ENCODE results near the gene BMERB1. TPM values are rescaled to one million over a fixed set of nuclear protein-coding genes. Genes with fewer than 3 reads are reported as not detected.
A peak's percentile ranks its signal among the peaks of the same experiment; 100 is the strongest.

BMERB1 gene
- total RNA-seq, 1 experiment from 2014 or later, result 13.6 TPM

DNA sequence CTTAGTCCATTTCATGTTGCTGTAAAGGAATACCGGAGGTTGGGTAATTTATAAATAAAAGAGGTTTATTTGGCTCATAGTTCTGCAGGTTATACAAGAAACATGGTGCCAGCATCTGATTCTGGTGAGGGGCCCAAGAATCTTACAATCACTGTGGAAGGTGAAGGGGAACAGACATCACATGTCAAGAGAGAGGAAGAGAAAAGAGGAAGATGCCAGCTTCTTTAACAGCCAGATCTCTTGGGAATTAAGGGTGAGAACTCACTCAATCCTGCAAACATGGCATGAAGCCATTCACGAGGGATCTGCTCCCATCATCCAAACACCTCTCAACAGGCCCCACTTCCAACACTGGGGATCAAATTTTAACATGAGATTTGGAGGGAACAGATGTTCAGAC lies 49.5 kb downstream of the BMERB1 start:
- no peak overlapping the region for H3K4me3 Mint-ChIP-seq
- no peak for ATAC-seq
- ChIA-PET CTCF (interaction anchor here (0.6 kb wide), 2 partner anchors 24 to 66 kb away, joined by 3 read pairs; no protein-coding TSS in a partner anchor), POLR2A (no interaction called here)
- no peak overlapping the region for H3K27ac Mint-ChIP-seq
- H3K4me1 Mint-ChIP-seq, result peaks cover 6% of the 10 kb centered on the region
- H3K27me3 Mint-ChIP-seq (ENCODE audit: low read depth), result no peaks in the 10 kb centered on the region
- H3K9me3 Mint-ChIP-seq, result no peaks in the 10 kb centered on the region
- TF ChIP-seq HMGA2 (CRISPR knock-in tag; IDR thresholded peaks at IDR 0.05) (no peak), GRHL2 (CRISPR knock-in tag; IDR thresholded peaks at IDR 0.05; ENCODE audit: insufficient replicate concordance, severe bottlenecking) (no peak), CBFB (CRISPR knock-in tag; IDR thresholded peaks at IDR 0.05; ENCODE audit: low read depth) (no peak), TEAD4 (CRISPR knock-in tag; IDR thresholded peaks at IDR 0.05) (no peak), SOX15 (CRISPR knock-in tag; IDR thresholded peaks at IDR 0.05) (no peak), NR1H2 (CRISPR knock-in tag; IDR thresholded peaks at IDR 0.05) (no peak), IRF2 (CRISPR knock-in tag; IDR thresholded peaks at IDR 0.05; ENCODE audit: borderline replicate concordance, low read depth) (no peak), ZNF219 (CRISPR knock-in tag; IDR thresholded peaks at IDR 0.05; ENCODE audit: borderline replicate concordance) (no peak), SMAD4 (CRISPR knock-in tag; IDR thresholded peaks at IDR 0.05) (no peak), SP1 (CRISPR knock-in tag; conservative IDR thresholded peaks at IDR 0.05) (no peak), GTF2I (CRISPR knock-in tag; conservative IDR thresholded peaks at IDR 0.05) (no peak)
- TF ChIP-seq, protein P1, sequence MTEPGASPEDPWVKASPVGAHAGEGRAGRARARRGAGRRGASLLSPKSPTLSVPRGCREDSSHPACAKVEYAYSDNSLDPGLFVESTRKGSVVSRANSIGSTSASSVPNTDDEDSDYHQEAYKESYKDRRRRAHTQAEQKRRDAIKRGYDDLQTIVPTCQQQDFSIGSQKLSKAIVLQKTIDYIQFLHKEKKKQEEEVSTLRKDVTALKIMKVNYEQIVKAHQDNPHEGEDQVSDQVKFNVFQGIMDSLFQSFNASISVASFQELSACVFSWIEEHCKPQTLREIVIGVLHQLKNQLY (CRISPR knock-in tag; IDR thresholded peaks at IDR 0.05), result no peak
- TF ChIP-seq, protein P2, sequence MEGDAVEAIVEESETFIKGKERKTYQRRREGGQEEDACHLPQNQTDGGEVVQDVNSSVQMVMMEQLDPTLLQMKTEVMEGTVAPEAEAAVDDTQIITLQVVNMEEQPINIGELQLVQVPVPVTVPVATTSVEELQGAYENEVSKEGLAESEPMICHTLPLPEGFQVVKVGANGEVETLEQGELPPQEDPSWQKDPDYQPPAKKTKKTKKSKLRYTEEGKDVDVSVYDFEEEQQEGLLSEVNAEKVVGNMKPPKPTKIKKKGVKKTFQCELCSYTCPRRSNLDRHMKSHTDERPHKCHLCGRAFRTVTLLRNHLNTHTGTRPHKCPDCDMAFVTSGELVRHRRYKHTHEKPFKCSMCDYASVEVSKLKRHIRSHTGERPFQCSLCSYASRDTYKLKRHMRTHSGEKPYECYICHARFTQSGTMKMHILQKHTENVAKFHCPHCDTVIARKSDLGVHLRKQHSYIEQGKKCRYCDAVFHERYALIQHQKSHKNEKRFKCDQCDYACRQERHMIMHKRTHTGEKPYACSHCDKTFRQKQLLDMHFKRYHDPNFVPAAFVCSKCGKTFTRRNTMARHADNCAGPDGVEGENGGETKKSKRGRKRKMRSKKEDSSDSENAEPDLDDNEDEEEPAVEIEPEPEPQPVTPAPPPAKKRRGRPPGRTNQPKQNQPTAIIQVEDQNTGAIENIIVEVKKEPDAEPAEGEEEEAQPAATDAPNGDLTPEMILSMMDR (IDR thresholded peaks at IDR 0.05), result no peak
- TF ChIP-seq, protein P3, sequence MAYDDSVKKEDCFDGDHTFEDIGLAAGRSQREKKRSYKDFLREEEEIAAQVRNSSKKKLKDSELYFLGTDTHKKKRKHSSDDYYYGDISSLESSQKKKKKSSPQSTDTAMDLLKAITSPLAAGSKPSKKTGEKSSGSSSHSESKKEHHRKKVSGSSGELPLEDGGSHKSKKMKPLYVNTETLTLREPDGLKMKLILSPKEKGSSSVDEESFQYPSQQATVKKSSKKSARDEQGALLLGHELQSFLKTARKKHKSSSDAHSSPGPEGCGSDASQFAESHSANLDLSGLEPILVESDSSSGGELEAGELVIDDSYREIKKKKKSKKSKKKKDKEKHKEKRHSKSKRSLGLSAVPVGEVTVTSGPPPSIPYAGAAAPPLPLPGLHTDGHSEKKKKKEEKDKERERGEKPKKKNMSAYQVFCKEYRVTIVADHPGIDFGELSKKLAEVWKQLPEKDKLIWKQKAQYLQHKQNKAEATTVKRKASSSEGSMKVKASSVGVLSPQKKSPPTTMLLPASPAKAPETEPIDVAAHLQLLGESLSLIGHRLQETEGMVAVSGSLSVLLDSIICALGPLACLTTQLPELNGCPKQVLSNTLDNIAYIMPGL (CRISPR knock-in tag; IDR thresholded peaks at IDR 0.05), result no peak
- DNase-seq (ENCODE audit: low spot score), result no peak
- H3K36me3 Mint-ChIP-seq, result no peaks in the 10 kb centered on the region

DNA sequence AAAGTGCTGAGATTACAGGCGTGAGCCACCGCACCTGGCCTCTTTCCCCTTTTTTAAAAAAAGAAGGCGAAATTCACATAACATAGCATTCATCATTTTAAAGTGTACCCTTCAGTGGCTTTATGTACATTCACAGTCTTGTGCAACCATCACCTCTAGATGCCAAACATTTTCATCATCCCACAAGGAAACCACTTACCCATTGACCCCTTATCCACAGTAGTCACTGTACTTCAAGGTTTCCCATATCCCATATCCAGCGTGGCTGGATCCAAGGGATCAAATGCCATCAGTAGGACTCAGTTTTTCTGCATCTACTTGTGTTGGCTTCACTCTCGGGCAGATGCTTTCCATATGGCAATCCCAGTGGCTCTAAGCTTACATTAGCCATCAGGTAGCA lies 50.3 kb downstream of the BMERB1 start:
- Mint-ChIP-seq H3K27me3 (ENCODE audit: low read depth) (no peaks in the 10 kb centered on the region), H3K27ac (no peak overlapping the region), H3K4me1 (peaks cover 8% of the 10 kb centered on the region), H3K9me3 (no peaks in the 10 kb centered on the region), H3K4me3 (no peak overlapping the region), H3K36me3 (no peaks in the 10 kb centered on the region)
- ChIA-PET POLR2A (no interaction called here), CTCF (no interaction called here)
- ATAC-seq (no peak), DNase-seq (ENCODE audit: low spot score) (no peak)
- TF ChIP-seq, protein P4, sequence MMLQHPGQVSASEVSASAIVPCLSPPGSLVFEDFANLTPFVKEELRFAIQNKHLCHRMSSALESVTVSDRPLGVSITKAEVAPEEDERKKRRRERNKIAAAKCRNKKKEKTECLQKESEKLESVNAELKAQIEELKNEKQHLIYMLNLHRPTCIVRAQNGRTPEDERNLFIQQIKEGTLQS (CRISPR knock-in tag; conservative IDR thresholded peaks at IDR 0.05), result no peak
- peak; percentile 84 for TF ChIP-seq GABPB1 (CRISPR knock-in tag; IDR thresholded peaks at IDR 0.05)

DNA sequence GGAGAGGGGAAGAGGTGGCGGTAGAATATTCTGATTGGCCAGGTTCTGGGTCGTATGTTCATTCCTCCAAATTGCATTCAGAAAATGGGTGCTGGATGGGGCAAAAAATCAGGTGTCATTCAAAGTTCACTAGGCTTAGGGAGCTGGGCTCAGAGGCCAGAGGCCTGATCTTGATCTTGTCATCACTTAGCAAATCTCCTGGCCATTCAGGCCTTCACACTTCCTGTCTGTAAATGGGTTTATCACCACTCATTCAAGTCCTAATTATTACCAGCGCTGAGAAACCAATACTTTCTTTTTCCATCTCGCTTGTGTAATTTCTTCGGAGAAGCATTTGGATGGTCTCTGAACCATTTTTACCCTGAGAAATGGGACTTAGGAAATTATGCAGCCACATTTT lies 50.8 kb downstream of the BMERB1 start:
- ChIA-PET CTCF (no interaction called here), POLR2A (no interaction called here)
- Mint-ChIP-seq H3K27me3 (ENCODE audit: low read depth) (no peaks in the 10 kb centered on the region), H3K4me3 (no peak overlapping the region), H3K4me1 (peaks cover 8% of the 10 kb centered on the region), H3K9me3 (no peaks in the 10 kb centered on the region), H3K36me3 (no peaks in the 10 kb centered on the region), H3K27ac (no peak overlapping the region)
- ATAC-seq (no peak), DNase-seq (ENCODE audit: low spot score) (no peak)
- TF ChIP-seq, protein P5, sequence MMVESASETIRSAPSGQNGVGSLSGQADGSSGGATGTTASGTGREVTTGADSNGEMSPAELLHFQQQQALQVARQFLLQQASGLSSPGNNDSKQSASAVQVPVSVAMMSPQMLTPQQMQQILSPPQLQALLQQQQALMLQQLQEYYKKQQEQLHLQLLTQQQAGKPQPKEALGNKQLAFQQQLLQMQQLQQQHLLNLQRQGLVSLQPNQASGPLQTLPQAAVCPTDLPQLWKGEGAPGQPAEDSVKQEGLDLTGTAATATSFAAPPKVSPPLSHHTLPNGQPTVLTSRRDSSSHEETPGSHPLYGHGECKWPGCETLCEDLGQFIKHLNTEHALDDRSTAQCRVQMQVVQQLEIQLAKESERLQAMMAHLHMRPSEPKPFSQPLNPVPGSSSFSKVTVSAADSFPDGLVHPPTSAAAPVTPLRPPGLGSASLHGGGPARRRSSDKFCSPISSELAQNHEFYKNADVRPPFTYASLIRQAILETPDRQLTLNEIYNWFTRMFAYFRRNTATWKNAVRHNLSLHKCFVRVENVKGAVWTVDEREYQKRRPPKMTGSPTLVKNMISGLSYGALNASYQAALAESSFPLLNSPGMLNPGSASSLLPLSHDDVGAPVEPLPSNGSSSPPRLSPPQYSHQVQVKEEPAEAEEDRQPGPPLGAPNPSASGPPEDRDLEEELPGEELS (CRISPR knock-in tag; IDR thresholded peaks at IDR 0.05), result no peak
- TF ChIP-seq JUN (CRISPR knock-in tag; IDR thresholded peaks at IDR 0.05) (no peak), RORB (CRISPR knock-in tag; IDR thresholded peaks at IDR 0.05) (no peak)
- TF ChIP-seq, protein P6, sequence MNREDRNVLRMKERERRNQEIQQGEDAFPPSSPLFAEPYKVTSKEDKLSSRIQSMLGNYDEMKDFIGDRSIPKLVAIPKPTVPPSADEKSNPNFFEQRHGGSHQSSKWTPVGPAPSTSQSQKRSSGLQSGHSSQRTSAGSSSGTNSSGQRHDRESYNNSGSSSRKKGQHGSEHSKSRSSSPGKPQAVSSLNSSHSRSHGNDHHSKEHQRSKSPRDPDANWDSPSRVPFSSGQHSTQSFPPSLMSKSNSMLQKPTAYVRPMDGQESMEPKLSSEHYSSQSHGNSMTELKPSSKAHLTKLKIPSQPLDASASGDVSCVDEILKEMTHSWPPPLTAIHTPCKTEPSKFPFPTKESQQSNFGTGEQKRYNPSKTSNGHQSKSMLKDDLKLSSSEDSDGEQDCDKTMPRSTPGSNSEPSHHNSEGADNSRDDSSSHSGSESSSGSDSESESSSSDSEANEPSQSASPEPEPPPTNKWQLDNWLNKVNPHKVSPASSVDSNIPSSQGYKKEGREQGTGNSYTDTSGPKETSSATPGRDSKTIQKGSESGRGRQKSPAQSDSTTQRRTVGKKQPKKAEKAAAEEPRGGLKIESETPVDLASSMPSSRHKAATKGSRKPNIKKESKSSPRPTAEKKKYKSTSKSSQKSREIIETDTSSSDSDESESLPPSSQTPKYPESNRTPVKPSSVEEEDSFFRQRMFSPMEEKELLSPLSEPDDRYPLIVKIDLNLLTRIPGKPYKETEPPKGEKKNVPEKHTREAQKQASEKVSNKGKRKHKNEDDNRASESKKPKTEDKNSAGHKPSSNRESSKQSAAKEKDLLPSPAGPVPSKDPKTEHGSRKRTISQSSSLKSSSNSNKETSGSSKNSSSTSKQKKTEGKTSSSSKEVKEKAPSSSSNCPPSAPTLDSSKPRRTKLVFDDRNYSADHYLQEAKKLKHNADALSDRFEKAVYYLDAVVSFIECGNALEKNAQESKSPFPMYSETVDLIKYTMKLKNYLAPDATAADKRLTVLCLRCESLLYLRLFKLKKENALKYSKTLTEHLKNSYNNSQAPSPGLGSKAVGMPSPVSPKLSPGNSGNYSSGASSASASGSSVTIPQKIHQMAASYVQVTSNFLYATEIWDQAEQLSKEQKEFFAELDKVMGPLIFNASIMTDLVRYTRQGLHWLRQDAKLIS (CRISPR knock-in tag; IDR thresholded peaks at IDR 0.05; ENCODE audit: borderline replicate concordance), result no peak
- TF ChIP-seq, protein P7, sequence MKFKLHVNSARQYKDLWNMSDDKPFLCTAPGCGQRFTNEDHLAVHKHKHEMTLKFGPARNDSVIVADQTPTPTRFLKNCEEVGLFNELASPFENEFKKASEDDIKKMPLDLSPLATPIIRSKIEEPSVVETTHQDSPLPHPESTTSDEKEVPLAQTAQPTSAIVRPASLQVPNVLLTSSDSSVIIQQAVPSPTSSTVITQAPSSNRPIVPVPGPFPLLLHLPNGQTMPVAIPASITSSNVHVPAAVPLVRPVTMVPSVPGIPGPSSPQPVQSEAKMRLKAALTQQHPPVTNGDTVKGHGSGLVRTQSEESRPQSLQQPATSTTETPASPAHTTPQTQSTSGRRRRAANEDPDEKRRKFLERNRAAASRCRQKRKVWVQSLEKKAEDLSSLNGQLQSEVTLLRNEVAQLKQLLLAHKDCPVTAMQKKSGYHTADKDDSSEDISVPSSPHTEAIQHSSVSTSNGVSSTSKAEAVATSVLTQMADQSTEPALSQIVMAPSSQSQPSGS (CRISPR knock-in tag; IDR thresholded peaks at IDR 0.05; ENCODE audit: borderline replicate concordance, low read depth), result no peak
